Naive B cell (primary cell): Measurements from ENCODE around the gene HLCS. TPM values are rescaled to one million over a fixed set of nuclear protein-coding genes. Genes with fewer than 3 reads are reported as not detected.

Source experiments
- ATAC-seq, 2 donors: fragments of 150-1000 bp; cut with Tn5 transposase; 2 replicates each; pipeline ENCODE4 v1.10.0; 2021; ENCODE audit warnings: low read depth in 2 of 2, mild to moderate bottlenecking in 2 of 2, moderate library complexity in 2 of 2
- DNase-seq: peaks from one replicate; pipeline ENCODE4 v3.0.0; 2022
- H3K27ac Mint-ChIP-seq, 6 donors: one replicate each; pipeline ENCODE4 v1.8.0; 2020 to 2022; ENCODE audit warnings: mild to moderate bottlenecking in 6 of 6, mixed read lengths in 6 of 6, moderate library complexity in 5 of 6, inconsistent platforms in 2 of 6
- H3K27me3 Mint-ChIP-seq, 3 donors: one replicate each; pipeline ENCODE4 v1.8.0; 2021 to 2022; ENCODE audit warnings: mixed read lengths in 3 of 3, mild to moderate bottlenecking in 1 of 3
- H3K36me3 Mint-ChIP-seq, 2 donors: one replicate each; pipeline ENCODE4 v1.8.0; 2020 to 2022; ENCODE audit warnings: mixed read lengths in 2 of 2, inconsistent platforms in 1 of 2, mild to moderate bottlenecking in 1 of 2
- H3K4me1 Mint-ChIP-seq, 3 donors: one replicate each; pipeline ENCODE4 v1.8.0; 2020 to 2022; ENCODE audit warnings: mixed read lengths in 3 of 3, inconsistent platforms in 1 of 3, mild to moderate bottlenecking in 1 of 3, moderate library complexity in 1 of 3
- H3K4me3 Mint-ChIP-seq, 8 donors: one replicate each; pipeline ENCODE4 v1.8.0; 2020 to 2022; ENCODE audit warnings: mild to moderate bottlenecking in 8 of 8, mixed read lengths in 8 of 8, moderate library complexity in 8 of 8, inconsistent platforms in 2 of 8
- H3K9me3 Mint-ChIP-seq, 7 donors: one replicate each; pipeline ENCODE4 v1.8.0; 2020 to 2022; ENCODE audit warnings: mixed read lengths in 7 of 7, mild to moderate bottlenecking in 5 of 7, inconsistent platforms in 2 of 7, moderate library complexity in 1 of 7
- polyA plus RNA-seq, 6 donors: library from polyadenylated mRNA; unstranded; fragments of 300-500 nt; fragmentation: Illumina TruSeq; gene quantifications; one replicate each; pipeline ENCODE4 v1.2.3, GENCODE V29; 2021; ENCODE audit warnings: low read depth in 6 of 6

The HLCS gene
- polyA plus RNA-seq, 6 donors from 2014 or later = 5.5 to 8.4 (median 7.3) TPM

- no peaks in the 10 kb centered on the region for H3K9me3 Mint-ChIP-seq
- DNase-seq (no peak), ATAC-seq (no peak)
- no peak overlapping the region for H3K4me3 Mint-ChIP-seq
- no peaks in the 10 kb centered on the region for H3K4me1 Mint-ChIP-seq
- H3K36me3 Mint-ChIP-seq = no peaks in the 10 kb centered on the region
- H3K27ac Mint-ChIP-seq = no peak overlapping the region
- H3K27me3 Mint-ChIP-seq = peaks cover 5 to 28% (median 9%) of the 10 kb centered on the region in 3 donors
Measured at GRCh38 chr21:36729310-36729970, 237.0 kb downstream of the HLCS start.

DNA sequence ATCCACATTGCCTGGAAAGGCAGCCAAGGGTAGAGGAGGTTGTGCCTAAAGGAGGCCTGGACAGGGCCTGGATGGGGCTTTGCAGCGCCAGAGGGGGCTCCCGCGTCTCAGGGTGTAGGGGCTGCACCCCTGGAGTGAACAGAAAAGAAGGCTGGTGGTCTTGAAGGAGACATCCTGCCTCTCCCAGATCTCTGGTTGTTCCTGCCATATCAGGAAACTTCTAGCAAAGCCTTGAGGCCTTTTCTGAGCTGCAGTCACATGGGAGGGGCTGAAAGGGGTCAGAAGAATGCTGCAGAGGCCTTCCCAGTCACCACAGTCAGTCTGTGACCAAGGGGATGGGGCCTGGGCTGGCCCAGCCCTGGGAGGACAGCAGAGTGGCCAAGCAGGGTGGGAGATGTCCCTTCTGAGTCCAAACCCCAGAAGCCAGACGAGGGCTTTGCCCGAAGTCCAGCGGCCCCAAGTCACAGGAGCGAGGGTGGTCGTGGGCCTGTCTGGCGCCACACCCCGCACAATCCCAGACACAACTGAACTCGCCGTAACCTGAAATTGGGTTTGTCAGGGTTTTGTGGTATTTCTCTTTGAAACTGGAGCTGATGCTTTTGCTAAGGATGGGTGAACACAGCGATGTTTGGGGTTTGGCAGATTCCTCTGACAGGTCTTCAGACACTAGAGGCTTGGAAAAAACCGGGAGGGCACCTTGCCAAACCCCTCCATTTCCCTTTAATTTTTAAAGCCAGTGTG lies 237.9 kb downstream of the HLCS start:
- DNase-seq (no peak), ATAC-seq (no peak)
- H3K36me3 Mint-ChIP-seq = no peaks in the 10 kb centered on the region
- no peaks in the 10 kb centered on the region for H3K9me3 Mint-ChIP-seq
- no peak overlapping the region for H3K4me3 Mint-ChIP-seq
- no peaks in the 10 kb centered on the region for H3K4me1 Mint-ChIP-seq
- H3K27me3 Mint-ChIP-seq = peaks cover 5 to 37% (median 15%) of the 10 kb centered on the region in 3 donors
- no peak overlapping the region for H3K27ac Mint-ChIP-seq

DNA sequence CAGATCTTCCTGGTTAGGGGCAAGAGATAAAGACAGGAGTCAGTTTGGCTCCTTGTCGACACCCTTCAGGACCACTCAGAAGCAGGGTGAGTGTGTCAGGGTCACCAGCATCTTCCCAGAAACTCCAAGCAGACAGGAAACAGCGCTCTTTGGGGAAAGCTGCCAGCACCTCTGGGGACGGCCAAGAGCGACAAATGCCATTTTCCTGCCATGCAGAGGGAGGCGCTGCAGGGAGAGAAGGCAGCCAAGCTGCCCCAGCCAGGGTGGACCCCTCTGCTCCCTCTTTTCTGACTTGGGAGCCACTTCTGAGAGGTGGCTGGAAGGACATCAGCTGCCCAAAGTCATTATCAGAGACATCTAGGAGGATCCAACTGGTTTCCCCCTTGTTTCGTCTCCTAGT lies 238.6 kb downstream of the HLCS start:
- H3K27ac Mint-ChIP-seq = no peak overlapping the region
- H3K27me3 Mint-ChIP-seq = peaks cover 4 to 43% (median 22%) of the 10 kb centered on the region in 3 donors
- no peak overlapping the region for H3K4me3 Mint-ChIP-seq

GRCh38 chr21:36725793-36726386 lies 240.6 kb downstream of the HLCS start:
- H3K27ac Mint-ChIP-seq = no peak overlapping the region
- H3K27me3 Mint-ChIP-seq = peaks cover 13 to 53% (median 35%) of the 10 kb centered on the region in 3 donors
- peaks cover 0 to 2% (median 0%) of the 10 kb centered on the region in 7 donors for H3K9me3 Mint-ChIP-seq
- no peak overlapping the region for H3K4me3 Mint-ChIP-seq
- no peak for ATAC-seq
- H3K36me3 Mint-ChIP-seq = no peaks in the 10 kb centered on the region
- DNase-seq = no peak
- no peaks in the 10 kb centered on the region for H3K4me1 Mint-ChIP-seq

More for the DNA sequence above, 238.6 kb downstream of the HLCS start:
- Mint-ChIP-seq H3K4me1 (no peaks in the 10 kb centered on the region), H3K9me3 (no peaks in the 10 kb centered on the region), H3K36me3 (no peaks in the 10 kb centered on the region)
- DNase-seq = no peak
- ATAC-seq = no peak

- Mint-ChIP-seq H3K27ac (no peak overlapping the region), H3K9me3 (peaks cover 0 to 3% (median 0%) of the 10 kb centered on the region in 7 donors), H3K4me3 (no peak overlapping the region), H3K4me1 (no peaks in the 10 kb centered on the region), H3K36me3 (no peaks in the 10 kb centered on the region), H3K27me3 (peaks cover 17 to 56% (median 37%) of the 10 kb centered on the region in 3 donors)
- DNase-seq (no peak), ATAC-seq (no peak)
Measured at GRCh38 chr21:36724660-36725059, 241.8 kb downstream of the HLCS start.

DNA sequence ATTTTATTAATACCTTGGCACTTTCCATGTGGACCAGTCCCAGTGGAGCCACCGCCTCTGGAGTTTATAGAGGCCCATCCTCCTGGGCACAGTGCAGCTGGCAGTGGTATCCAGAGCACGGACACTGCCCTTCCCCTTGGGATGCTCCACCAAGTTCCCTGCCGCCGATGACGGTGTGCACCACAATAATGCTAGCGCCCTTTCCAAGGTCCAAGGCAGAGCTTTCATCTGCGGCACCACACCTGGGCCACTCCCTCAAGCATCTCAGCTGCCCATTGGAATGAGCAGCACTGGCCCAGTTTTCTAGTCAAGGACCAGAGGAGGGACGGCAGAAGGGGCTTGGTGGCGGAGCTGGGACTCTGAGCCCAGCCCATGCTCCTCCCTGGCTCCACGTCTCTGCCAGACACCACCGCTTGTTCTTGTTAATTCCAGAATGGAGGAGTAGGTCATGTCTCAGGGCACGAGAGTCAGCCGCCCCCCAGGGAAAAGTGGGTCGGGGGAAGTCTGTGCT lies 243.0 kb downstream of the HLCS start:
- no peak for DNase-seq
- no peaks in the 10 kb centered on the region for H3K36me3 Mint-ChIP-seq
- H3K27me3 Mint-ChIP-seq = peaks cover 22 to 62% (median 40%) of the 10 kb centered on the region in 3 donors
- ATAC-seq = no peak
- peaks cover 0 to 3% (median 0%) of the 10 kb centered on the region in 7 donors for H3K9me3 Mint-ChIP-seq
- H3K27ac Mint-ChIP-seq = no peak overlapping the region
- no peak overlapping the region for H3K4me3 Mint-ChIP-seq
- H3K4me1 Mint-ChIP-seq = no peaks in the 10 kb centered on the region

DNA sequence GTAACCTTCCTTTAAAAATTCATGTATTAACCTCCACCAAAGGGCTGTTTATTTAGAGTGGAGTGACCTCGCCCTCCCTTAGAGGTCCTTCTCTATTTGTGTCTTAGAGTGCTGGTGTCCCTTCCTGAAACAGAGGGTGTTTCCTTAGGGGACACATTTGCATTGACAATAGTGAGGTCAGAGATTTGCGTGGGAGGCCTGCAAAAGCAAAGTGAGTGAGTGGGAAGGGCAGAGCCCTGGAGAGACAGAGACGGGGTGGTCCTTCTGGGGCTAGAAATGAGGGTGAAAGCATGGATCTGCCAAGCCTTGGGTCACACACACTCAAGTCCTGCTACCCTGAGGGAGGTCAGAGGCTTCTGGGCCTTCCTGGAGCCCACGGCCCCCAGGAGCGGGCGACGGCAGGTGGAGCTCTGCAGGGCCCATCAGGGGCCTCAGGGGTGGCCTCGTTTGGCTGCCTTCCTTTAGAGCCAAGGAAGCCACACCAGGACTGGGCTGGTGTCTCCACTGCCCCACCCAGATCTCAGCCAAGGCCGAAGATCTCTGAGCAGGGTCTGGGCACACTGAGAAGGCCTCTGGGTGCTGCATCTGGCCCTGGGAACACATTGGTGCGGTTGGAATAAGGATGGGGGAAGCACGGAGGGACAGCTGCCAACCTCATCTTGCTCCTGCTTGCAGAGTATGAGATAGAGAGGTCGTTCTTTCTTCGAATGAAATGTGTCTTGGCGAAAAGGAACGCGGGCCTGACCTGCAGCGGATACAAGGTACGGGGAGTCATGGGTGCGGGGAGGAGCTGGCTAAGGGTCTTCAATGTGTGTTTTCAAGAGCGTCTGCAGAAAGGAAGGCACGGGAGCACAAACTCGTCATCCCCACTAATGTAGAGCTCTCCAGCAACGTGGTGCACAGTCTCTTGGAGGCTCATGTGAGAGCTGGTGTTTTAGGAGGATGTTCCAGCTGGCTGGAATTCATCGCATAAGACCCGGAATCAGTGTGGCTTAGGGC lies 243.8 kb downstream of the HLCS start:
- ATAC-seq (no peak), DNase-seq (no peak)
- Mint-ChIP-seq H3K36me3 (no peaks in the 10 kb centered on the region), H3K27ac (peak overlapping the region in 1 of 6 donors; percentile 61), H3K27me3 (peaks cover 27 to 70% (median 43%) of the 10 kb centered on the region in 3 donors), H3K4me1 (no peaks in the 10 kb centered on the region), H3K4me3 (no peak overlapping the region), H3K9me3 (peaks cover 0 to 3% (median 0%) of the 10 kb centered on the region in 7 donors)

- H3K27ac Mint-ChIP-seq = no peak overlapping the region
- H3K36me3 Mint-ChIP-seq = no peaks in the 10 kb centered on the region
- H3K27me3 Mint-ChIP-seq = peaks cover 31 to 73% (median 44%) of the 10 kb centered on the region in 3 donors
- no peaks in the 10 kb centered on the region for H3K4me1 Mint-ChIP-seq
- peaks cover 0 to 4% (median 0%) of the 10 kb centered on the region in 7 donors for H3K9me3 Mint-ChIP-seq
- H3K4me3 Mint-ChIP-seq = no peak overlapping the region
- ATAC-seq = no peak
- no peak for DNase-seq
Measured at GRCh38 chr21:36721817-36722216, 244.7 kb downstream of the HLCS start.

GRCh38 chr21:36719614-36720013 lies 246.9 kb downstream of the HLCS start:
- no peak overlapping the region for H3K27ac Mint-ChIP-seq
- H3K4me1 Mint-ChIP-seq = no peaks in the 10 kb centered on the region
- H3K27me3 Mint-ChIP-seq = peaks cover 45 to 80% (median 51%) of the 10 kb centered on the region in 3 donors
- H3K36me3 Mint-ChIP-seq = no peaks in the 10 kb centered on the region
- DNase-seq = no peak
- no peak for ATAC-seq
- peak overlapping the region in 1 of 8 donors; percentile 35 for H3K4me3 Mint-ChIP-seq
- peaks cover 0 to 5% (median 0%) of the 10 kb centered on the region in 7 donors for H3K9me3 Mint-ChIP-seq

DNA sequence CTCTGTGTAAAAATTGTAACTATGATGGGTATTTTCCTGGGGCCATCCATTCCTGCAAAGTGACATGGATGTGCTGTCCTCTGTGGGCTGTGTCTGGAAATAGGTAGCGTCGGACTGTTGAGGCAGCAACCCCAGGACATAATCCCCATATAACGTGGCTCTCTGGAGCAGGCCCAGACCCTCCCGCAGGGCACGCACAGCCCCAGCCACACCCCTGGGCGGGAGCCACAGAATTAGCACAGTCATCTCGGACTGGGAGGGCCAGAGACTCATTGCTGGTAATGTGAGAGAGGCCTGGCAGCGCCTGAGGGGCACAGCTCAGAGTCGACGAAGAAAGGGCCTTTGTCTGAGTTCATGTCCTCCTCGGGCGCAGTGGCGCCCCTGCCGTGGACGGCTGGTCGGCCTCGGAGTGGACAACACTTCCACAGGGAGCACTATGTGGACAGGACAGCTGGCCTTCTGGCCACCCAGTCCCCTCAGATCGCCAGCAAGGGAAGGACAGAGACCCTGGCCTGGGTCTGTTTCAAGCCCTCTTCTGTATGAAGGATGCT lies 247.4 kb downstream of the HLCS start:
- DNase-seq = no peak
- Mint-ChIP-seq H3K27ac (no peak overlapping the region), H3K9me3 (peaks cover 0 to 10% (median 2%) of the 10 kb centered on the region in 7 donors), H3K27me3 (peaks cover 49 to 79% (median 51%) of the 10 kb centered on the region in 3 donors), H3K4me3 (no peak overlapping the region), H3K4me1 (no peaks in the 10 kb centered on the region), H3K36me3 (no peaks in the 10 kb centered on the region)
- no peak for ATAC-seq

DNA sequence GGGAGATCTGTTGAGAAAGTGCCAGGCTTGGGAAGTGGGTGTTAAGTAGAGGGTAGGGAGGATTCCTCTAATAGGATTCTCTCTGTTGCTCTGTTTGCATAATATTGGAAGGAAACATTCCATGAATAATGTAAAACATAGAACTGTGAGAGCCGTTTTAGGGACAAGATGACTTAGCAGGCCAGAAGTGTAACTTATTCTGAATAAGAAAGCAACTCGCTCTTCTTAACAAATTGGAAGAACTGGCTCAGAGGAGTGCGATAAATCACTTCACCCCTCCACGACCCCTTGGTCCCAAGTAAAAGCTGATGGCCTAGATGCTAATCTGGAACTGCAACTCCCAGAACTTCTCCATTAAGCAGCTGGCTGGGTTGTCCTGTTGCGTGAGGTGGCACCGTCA lies 248.5 kb downstream of the HLCS start:
- H3K4me3 Mint-ChIP-seq = no peak overlapping the region
- H3K27me3 Mint-ChIP-seq = peaks cover 51 to 76% (median 59%) of the 10 kb centered on the region in 3 donors
- H3K36me3 Mint-ChIP-seq = no peaks in the 10 kb centered on the region
- peaks cover 0 to 10% (median 2%) of the 10 kb centered on the region in 7 donors for H3K9me3 Mint-ChIP-seq
- ATAC-seq = no peak
- no peak for DNase-seq
- no peaks in the 10 kb centered on the region for H3K4me1 Mint-ChIP-seq
- no peak overlapping the region for H3K27ac Mint-ChIP-seq

DNA sequence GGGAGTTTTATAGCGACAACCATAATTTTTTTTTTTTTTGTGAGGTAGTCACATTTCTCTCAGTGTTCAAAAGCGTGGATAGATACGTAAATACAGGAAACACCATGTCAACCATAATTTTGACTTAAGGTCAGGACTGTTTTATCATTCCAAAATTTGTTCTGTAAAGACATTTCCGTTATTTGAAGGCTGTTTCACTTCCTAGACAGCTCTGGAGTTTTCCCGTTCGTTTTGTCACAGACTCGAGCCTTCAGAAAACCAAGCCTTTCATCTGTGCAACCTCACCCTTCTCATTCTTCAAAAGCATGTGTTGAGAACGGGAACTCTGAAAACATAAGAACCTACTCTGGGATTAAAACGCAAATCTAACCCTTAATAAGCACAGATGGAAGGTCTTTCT lies 249.6 kb downstream of the HLCS start:
- ATAC-seq (no peak), DNase-seq (no peak)
- Mint-ChIP-seq H3K9me3 (peaks cover 0 to 10% (median 2%) of the 10 kb centered on the region in 7 donors), H3K27me3 (peaks cover 50 to 76% (median 64%) of the 10 kb centered on the region in 3 donors), H3K4me1 (no peaks in the 10 kb centered on the region), H3K36me3 (no peaks in the 10 kb centered on the region), H3K4me3 (no peak overlapping the region), H3K27ac (no peak overlapping the region)
